ENCODE measurements around the gene DUSP7.

Gene DUSP7

GRCh38 chr3:52029535-52029934 is 26.8 kb downstream of the DUSP7 start:
- DNase-seq (ENCODE audit: low read depth in 2 of 2): no peak

- DNase-seq (ENCODE audit: low read depth in 2 of 2): no peak
Measured at GRCh38 chr3:52029053-52029452, 27.3 kb downstream of the DUSP7 start.

- DNase-seq (ENCODE audit: low read depth in 2 of 2): no peak
Measured at GRCh38 chr3:52028572-52028971, 27.8 kb downstream of the DUSP7 start.

- DNase-seq (ENCODE audit: low read depth in 2 of 2): no peak
Measured at GRCh38 chr3:52026041-52026440, 30.3 kb downstream of the DUSP7 start.

- no peak for DNase-seq (ENCODE audit: low read depth in 2 of 2)
Measured at GRCh38 chr3:52025453-52025852, 30.9 kb downstream of the DUSP7 start.

GRCh38 chr3:52024765-52025452 is 31.5 kb downstream of the DUSP7 start:
- no peak for DNase-seq (ENCODE audit: low read depth in 2 of 2)

GRCh38 chr3:52023860-52024764 is 32.3 kb downstream of the DUSP7 start:
- DNase-seq (ENCODE audit: low read depth in 2 of 2): no peak

DNA sequence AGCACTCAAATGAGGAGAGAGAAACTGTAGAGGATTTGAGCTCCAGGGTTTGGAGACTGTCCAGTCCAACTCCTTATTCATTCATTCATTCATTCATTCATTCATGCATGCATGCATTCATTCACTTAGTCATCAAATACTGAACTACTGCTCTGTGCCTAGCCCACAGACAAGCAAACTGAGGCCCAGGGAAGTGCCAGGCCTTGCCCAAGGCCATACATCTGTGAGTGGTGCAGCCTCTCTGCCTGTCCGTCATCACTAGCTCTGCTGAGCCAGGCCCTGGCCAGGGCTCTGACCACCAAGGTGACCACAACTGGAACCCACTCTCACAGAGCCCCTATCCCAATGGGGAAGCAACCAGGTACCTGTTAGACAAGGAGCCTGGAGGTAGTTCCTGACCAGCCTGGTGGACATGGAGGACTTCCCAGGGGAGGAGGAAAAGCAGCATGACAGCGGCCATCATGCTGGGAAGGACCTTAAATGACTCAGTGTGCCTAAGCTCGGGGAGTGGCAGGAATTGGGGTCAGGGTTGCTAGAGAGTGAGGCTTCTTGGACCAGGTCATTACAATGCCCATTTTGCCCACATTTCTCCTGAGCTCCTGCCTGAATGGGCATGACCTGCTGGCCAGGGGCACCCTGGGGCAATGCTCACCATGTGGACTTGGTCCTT is 33.1 kb downstream of the DUSP7 start:
- no peak for DNase-seq (ENCODE audit: low read depth in 2 of 2)

- no peak for DNase-seq (ENCODE audit: low read depth in 2 of 2)
Measured at GRCh38 chr3:52022323-52023100, 33.9 kb downstream of the DUSP7 start.

DNA sequence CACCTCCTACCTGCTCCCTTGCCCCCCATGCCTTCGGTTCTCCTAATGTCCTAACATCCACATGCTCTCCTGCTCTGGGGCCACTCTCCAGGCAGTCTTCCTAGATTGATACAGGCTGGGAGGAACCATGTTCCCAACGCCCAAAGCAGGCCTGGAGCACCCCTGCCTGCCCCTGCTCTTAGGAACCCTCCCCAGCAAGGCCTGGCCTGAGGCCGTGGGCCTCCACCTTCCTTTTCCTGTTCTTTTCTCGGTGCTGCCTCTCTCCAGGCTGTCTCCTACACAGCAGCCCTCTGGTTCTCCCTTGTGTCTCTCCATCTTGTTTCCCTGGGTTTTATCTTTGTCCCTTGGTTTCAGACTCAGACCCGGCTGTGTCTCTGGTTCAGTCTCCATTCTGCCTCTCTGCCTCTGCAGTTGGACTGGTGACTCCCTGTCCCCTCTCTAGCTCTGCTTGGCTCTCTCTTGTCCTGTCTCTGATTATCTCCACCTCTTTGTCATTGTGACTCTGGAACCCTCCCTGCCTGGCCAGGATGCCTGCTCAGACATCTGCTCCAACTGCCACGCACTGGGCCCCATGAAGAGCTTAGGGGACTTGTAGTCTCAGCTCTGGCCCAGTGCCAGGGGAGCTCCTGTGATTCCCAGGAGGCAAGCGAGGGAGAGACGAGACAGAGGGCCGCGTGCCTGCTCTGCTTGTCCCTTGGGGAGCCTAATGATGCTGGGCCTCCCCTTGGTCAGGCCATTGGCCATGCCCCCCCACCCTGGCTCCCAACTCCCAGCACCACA is 34.7 kb downstream of the DUSP7 start:
- DNase-seq (ENCODE audit: low read depth in 2 of 2): no peak

DNA sequence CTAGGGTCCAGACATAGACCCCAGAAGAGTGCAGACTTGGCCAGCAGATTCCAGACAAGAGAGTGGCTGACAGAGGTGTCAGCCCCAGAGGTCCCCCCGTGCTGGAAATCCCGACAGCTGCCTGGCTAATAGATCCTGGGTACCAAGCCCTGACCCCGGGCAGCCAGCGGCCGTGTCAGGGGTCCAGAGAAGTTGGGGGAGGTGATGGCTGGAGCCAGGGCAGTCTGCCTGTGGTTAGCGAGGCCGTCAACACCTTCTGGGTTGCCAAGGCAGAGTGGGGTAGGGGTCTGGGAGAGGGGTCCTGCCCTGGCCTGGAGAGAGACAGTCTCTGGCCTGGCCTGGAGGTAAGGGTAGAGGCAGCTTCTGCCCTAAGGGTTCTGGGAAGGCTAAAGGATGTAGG is 35.6 kb downstream of the DUSP7 start:
- DNase-seq (ENCODE audit: low read depth in 2 of 2): no peak

DNA sequence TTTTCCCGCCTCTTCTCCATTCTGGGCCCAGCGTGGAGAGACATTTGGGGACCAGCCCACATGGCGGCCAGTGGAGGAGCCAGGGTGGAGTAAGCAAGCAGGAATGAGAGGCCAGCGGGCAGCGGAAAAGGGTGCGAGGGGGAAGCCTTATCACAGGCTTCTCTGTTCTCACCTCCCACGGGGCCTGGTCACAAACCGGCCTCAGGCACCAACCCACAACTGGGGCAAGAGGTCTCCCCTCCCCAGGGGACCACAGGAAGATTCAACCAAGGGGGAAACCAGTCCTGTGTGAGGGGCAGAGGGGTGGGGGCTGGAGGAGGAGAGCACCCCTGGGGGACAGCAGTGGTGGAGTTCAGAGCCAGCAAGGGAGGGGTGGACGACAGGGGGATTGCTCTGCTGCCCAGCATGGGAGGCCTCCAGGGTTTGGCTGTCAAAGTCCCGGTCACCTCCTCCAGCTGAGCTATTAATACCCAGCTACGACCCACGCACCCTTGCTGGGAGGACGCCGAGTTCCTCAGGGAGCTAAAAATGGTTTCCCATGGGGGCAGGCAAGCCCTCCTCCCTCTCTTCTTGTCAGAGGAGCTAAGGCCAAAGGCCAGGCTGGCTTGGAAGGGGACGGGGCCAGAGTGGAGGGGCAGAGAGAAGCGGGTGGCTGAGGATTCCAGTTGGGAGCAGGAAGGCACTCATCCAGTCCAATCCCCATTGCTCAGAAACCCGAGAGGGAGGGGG is 36.9 kb downstream of the DUSP7 start:
- DNase-seq (ENCODE audit: low read depth in 2 of 2): no peak

DNA sequence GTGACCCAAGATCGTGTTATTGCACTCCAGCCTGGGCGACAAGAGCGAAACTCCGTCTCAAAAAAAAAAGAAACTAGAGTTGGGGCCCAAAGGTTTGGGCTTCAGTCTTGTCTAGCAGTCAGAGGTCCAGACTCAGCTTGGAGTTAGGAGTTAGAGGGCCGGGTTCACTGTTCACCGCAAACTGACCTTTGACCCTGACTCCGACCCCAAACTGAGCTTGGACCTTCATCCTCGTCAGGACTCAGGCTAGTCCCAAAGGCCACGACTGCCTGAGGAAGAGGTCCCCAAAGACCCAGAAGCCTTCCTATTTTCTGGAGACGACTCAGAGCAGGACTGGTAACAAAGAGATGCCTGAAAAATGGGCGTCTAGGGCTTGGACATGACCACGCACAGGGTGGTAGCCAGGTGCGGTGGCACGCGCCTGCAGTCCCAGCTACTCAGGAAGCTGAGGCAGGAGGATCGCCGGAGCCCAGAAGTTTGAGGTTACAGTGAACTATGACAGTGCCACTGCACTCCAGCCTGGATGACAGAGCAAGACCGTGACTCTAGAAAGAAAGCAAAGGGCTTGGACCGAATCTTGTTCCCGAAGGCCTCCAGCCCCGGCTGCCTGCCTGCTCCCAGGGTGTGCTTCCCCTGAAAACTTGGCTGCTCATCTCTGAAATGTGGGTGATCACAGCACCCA is 37.9 kb downstream of the DUSP7 start:
- DNase-seq (ENCODE audit: low read depth in 2 of 2): no peak

- no peak for DNase-seq (ENCODE audit: low read depth in 2 of 2)
Measured at GRCh38 chr3:52017586-52017985, 38.8 kb downstream of the DUSP7 start.

- no peak for DNase-seq (ENCODE audit: low read depth in 2 of 2)
Measured at GRCh38 chr3:52015438-52016228, 40.7 kb downstream of the DUSP7 start.

GRCh38 chr3:52014613-52015012 is 41.8 kb downstream of the DUSP7 start:
- DNase-seq (ENCODE audit: low read depth in 2 of 2): no peak

DNA sequence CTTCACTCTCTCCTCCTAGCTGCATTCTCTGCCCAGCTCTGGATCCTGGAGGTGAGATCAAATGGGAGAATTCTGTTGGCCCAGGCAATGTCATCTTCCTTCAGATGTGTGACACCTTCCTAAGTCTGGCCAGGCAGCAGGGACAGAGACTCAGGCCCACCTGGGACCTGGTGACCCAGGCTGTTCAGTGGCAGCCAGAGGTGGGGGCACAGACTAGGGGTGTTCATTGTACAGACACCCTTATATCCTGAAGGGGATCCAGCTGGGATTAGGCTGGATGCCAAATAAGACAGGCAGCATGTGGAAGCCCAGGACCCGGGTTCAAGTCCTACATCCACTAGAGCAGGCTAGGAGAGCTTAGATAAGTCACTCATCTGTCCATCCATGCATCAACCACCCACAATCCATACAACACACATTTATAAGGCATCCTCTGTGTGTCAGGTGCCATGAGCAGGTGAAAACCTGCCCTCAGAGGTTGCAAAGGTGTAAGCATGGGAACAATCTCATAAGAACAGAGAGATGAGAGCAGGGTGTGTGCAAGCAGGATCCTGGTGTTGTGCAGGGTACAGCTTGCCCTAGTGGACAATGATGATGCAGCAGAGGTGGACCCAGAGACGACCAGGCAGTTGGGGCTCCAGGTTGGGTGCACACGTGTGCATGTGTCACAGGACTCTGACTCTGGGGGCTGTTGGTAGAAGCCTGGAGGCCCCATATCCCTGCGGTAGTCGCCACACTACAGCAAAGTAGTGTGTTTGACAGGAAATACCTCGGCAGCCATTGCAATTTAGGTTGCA is 42.4 kb downstream of the DUSP7 start:
- no peak for DNase-seq (ENCODE audit: low read depth in 2 of 2)

DNA sequence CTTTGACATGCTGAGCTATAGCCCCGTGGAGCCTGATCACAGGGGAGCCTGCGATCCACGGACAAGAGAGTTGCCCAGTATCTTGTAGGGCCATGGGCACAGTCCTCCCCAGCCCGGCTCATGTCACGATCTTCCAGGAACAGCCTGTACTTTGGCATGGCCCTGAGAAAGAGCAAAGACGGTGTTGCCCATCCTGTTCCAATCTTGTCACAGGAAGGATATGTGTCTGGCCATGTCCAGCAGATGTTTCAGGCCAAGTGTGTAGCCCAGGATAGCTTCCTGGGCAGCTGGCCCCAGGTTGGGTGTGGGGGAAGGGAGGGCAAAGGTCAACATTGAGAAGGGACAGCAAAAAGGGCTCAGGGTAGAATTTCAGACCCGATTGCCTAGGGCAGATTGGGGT is 43.7 kb downstream of the DUSP7 start:
- no peak for DNase-seq (ENCODE audit: low read depth in 2 of 2)
